Esophagus (tissue), 2 donors: ENCODE data around the gene LYRM7. TPM values are rescaled to one million over a fixed set of nuclear protein-coding genes. Genes with fewer than 3 reads are reported as not detected.

Source experiments
- H3K27ac ChIP-seq, 2 donors: one replicate each; pipeline ENCODE4 v1.5.1; 2013; ENCODE audit warnings: low read depth in 2 of 2, mild to moderate bottlenecking in 2 of 2, inconsistent platforms in 1 of 2, low read length in 1 of 2, moderate library complexity in 1 of 2
- H3K27me3 ChIP-seq, 2 donors: one replicate each; pipeline ENCODE4 v1.6.1; 2013; ENCODE audit warnings: low read length in 2 of 2, control low read depth in 1 of 2, mild to moderate bottlenecking in 1 of 2; ENCODE audit not compliant: insufficient read depth in 2 of 2, control insufficient read depth in 1 of 2
- H3K36me3 ChIP-seq, 2 donors: one replicate each; pipeline ENCODE4 v1.6.1; 2013; ENCODE audit warnings: low read length in 1 of 2; ENCODE audit not compliant: control insufficient read depth in 2 of 2, insufficient read depth in 2 of 2
- H3K4me1 ChIP-seq, 2 donors: one replicate each; pipeline ENCODE4 v1.6.1; 2013; ENCODE audit warnings: low read length in 1 of 2; ENCODE audit not compliant: control insufficient read depth in 2 of 2, insufficient read depth in 2 of 2
- H3K4me3 ChIP-seq, 2 donors: one replicate each; pipeline ENCODE4 v1.5.1; 2013; ENCODE audit warnings: low read length in 2 of 2, mild to moderate bottlenecking in 2 of 2, low read depth in 1 of 2, moderate library complexity in 1 of 2
- H3K9me3 ChIP-seq, 2 donors: one replicate each; pipeline ENCODE4 v1.6.1; 2013; ENCODE audit warnings: mild to moderate bottlenecking in 2 of 2, low read depth in 1 of 2, low read length in 1 of 2, moderate library complexity in 1 of 2; ENCODE audit not compliant: control insufficient read depth in 2 of 2, insufficient read depth in 1 of 2
- WGBS, 2 donors: extraction: QIAGEN DNeasy Blood & Tissue Kit; methylation state at CpG; one replicate each; pipeline ENCODE4 v1.1.7; 2013; 5-methylcytosine and 5-hydroxymethylcytosine counted together
- polyA plus RNA-seq, 2 donors: library from polyadenylated mRNA; stranded (reverse); fragments of 200-250 nt; gene quantifications; one replicate each; pipeline ENCODE4 v1.2.3, GENCODE V29; 2013
- donor health status: healthy with polysubstance abuse.
- donor health status: Bipolar disorder and iron deficiency.

Gene LYRM7
- polyA plus RNA-seq, 2 donors: 2.7 to 3.0 TPM

- Histone ChIP-seq H3K4me3 (no peak overlapping the region), H3K36me3 (no peaks in the 10 kb centered on the region), H3K27ac (no peak overlapping the region), H3K27me3 (no peaks in the 10 kb centered on the region), H3K4me1 (no peaks in the 10 kb centered on the region), H3K9me3 (no peaks in the 10 kb centered on the region)
- whole genome bisulfite sequencing, 2 donors: 90 to 94% methylated on average over 5 of the region's 5 CpGs
Observed at GRCh38 chr5:131198625-131199024, 27.9 kb downstream of the LYRM7 start.

- Histone ChIP-seq H3K4me3 (no peak overlapping the region), H3K9me3 (no peaks in the 10 kb centered on the region), H3K4me1 (no peaks in the 10 kb centered on the region), H3K36me3 (no peaks in the 10 kb centered on the region), H3K27me3 (no peaks in the 10 kb centered on the region), H3K27ac (no peak overlapping the region)
- 96% methylated on average over 3 of the region's 3 CpGs for WGBS, 2 donors
Observed at GRCh38 chr5:131200560-131200959, 29.8 kb downstream of the LYRM7 start.

- 69 to 81% methylated on average over 2 of the region's 2 CpGs for WGBS, 2 donors
- Histone ChIP-seq H3K27me3 (no peaks in the 10 kb centered on the region), H3K27ac (no peak overlapping the region), H3K36me3 (no peaks in the 10 kb centered on the region), H3K4me3 (no peak overlapping the region), H3K4me1 (no peaks in the 10 kb centered on the region), H3K9me3 (no peaks in the 10 kb centered on the region)
Observed at GRCh38 chr5:131204964-131205363, 34.2 kb downstream of the LYRM7 start.

- Histone ChIP-seq H3K27me3 (no peaks in the 10 kb centered on the region), H3K4me1 (no peaks in the 10 kb centered on the region), H3K9me3 (no peaks in the 10 kb centered on the region), H3K36me3 (no peaks in the 10 kb centered on the region), H3K4me3 (no peak overlapping the region), H3K27ac (no peak overlapping the region)
- WGBS, 2 donors: 84 to 92% methylated on average over 2 of the region's 2 CpGs
Observed at GRCh38 chr5:131206061-131206460, 35.3 kb downstream of the LYRM7 start.

- Histone ChIP-seq H3K4me1 (no peaks in the 10 kb centered on the region), H3K9me3 (no peaks in the 10 kb centered on the region), H3K36me3 (no peaks in the 10 kb centered on the region), H3K27me3 (no peaks in the 10 kb centered on the region), H3K27ac (no peak overlapping the region), H3K4me3 (no peak overlapping the region)
- WGBS, 2 donors: 48 to 52% methylated on average over 1 of the region's 1 CpG
Observed at GRCh38 chr5:131206772-131207171, 36.0 kb downstream of the LYRM7 start.

GRCh38 chr5:131209175-131209505 lies 38.4 kb downstream of the LYRM7 start:
- Histone ChIP-seq H3K36me3 (no peaks in the 10 kb centered on the region), H3K4me1 (no peaks in the 10 kb centered on the region), H3K4me3 (no peak overlapping the region), H3K9me3 (no peaks in the 10 kb centered on the region), H3K27me3 (no peaks in the 10 kb centered on the region), H3K27ac (no peak overlapping the region)
- WGBS, 2 donors: 70 to 89% methylated on average over 1 of the region's 1 CpG

GRCh38 chr5:131209506-131210150 lies 38.9 kb downstream of the LYRM7 start:
- Histone ChIP-seq H3K9me3 (no peaks in the 10 kb centered on the region), H3K36me3 (no peaks in the 10 kb centered on the region), H3K27me3 (no peaks in the 10 kb centered on the region), H3K4me3 (no peak overlapping the region), H3K4me1 (no peaks in the 10 kb centered on the region), H3K27ac (no peak overlapping the region)
- WGBS, 2 donors: 40 to 41% methylated on average over 6 of the region's 6 CpGs

GRCh38 chr5:131210151-131210510 lies 39.4 kb downstream of the LYRM7 start:
- H3K4me3 ChIP-seq: no peak overlapping the region
- no peaks in the 10 kb centered on the region for H3K36me3 ChIP-seq
- H3K27me3 ChIP-seq: no peaks in the 10 kb centered on the region
- H3K27ac ChIP-seq: no peak overlapping the region
- H3K9me3 ChIP-seq: no peaks in the 10 kb centered on the region
- H3K4me1 ChIP-seq: no peaks in the 10 kb centered on the region

- Histone ChIP-seq H3K4me3 (no peak overlapping the region), H3K36me3 (no peaks in the 10 kb centered on the region), H3K27me3 (no peaks in the 10 kb centered on the region), H3K27ac (no peak overlapping the region), H3K4me1 (no peaks in the 10 kb centered on the region), H3K9me3 (no peaks in the 10 kb centered on the region)
- 92 to 93% methylated on average over 5 of the region's 5 CpGs for WGBS, 2 donors
Observed at GRCh38 chr5:131211669-131212068, 40.9 kb downstream of the LYRM7 start.

- H3K4me3 ChIP-seq: no peak overlapping the region
- no peaks in the 10 kb centered on the region for H3K27me3 ChIP-seq
- no peaks in the 10 kb centered on the region for H3K9me3 ChIP-seq
- WGBS, 2 donors: 74 to 76% methylated on average over 5 of the region's 5 CpGs
- no peaks in the 10 kb centered on the region for H3K36me3 ChIP-seq
- no peak overlapping the region for H3K27ac ChIP-seq
- H3K4me1 ChIP-seq: no peaks in the 10 kb centered on the region
Observed at GRCh38 chr5:131212471-131213021, 41.8 kb downstream of the LYRM7 start.
